IMR-90 (cell line): ENCODE measurements around the gene PANX1. TPM values are rescaled to one million over a fixed set of nuclear protein-coding genes. Genes with fewer than 3 reads are reported as not detected.

ENCODE experiments used
- NFE2L2 ChIP-seq: fragments of 150-350 bp; IDR thresholded peaks from 2 replicates; pipeline ENCODE4 v1.6.1; 2016; ENCODE audit warnings: low read depth, mild to moderate bottlenecking, low read length
- RAD21 ChIP-seq: IDR thresholded peaks from 2 replicates; pipeline ENCODE4 v1.6.1; 2012; ENCODE audit warnings: low read length, improper control_type of control experiment
- RFX5 ChIP-seq: IDR thresholded peaks from 2 replicates; pipeline ENCODE4 v1.8.0; 2012; ENCODE audit warnings: low read depth, mild to moderate bottlenecking, low read length, moderate library complexity
- polyA plus RNA-seq, 3 experiments: library from polyadenylated mRNA; depleted of rRNA; stranded (reverse); fragments of >200 nt; gene quantifications; 2 replicates each; pipeline ENCODE4 v1.2.3, GENCODE V29; 2012; ENCODE audit warnings: low replicate concordance in 1 of 3
- total RNA-seq: library from RNA; depleted of rRNA; stranded (reverse); fragments of >200 nt; gene quantifications from 2 replicates; pipeline ENCODE4 v1.2.3, GENCODE V29; 2012

The PANX1 gene
- total and polyA plus RNA-seq, 2 of the 4 experiments (the other 2 are of a cell fraction): 29.8 to 70.8 TPM

- TF ChIP-seq NFE2L2: no peak
- peak; percentile 19; the same call in 1 of the 2 replicates for TF ChIP-seq RAD21
- TF ChIP-seq RFX5: no peak
Observed at GRCh38 chr11:94129512-94130297, 1.1 kb downstream of the PANX1 start (continued).
